Astrocyte of the spinal cord (primary cell): ENCODE results near the gene CCDC70.

ENCODE experiments used
- DNase-seq: peaks from one replicate; pipeline ENCODE4 v3.0.0; 2011; ENCODE audit warnings: low read depth, low spot score
- H3K4me3 ChIP-seq: 2 replicates; pipeline ENCODE4 v1.5.1; 2011; ENCODE audit warnings: low read depth, mild to moderate bottlenecking, low read length, moderate library complexity
- in situ Hi-C: cut with HindIII; loops from 2 replicates; pipeline ENCODE4 v1.10.0; 2017; ENCODE audit warnings: low sequenced_read_pairs
- TF ChIP-seq, protein P1 (sequence below): IDR thresholded peaks from 2 replicates; pipeline ENCODE4 v1.5.1; 2012; ENCODE audit warnings: low read depth, mild to moderate bottlenecking, low read length, inconsistent platforms

Gene CCDC70

DNA sequence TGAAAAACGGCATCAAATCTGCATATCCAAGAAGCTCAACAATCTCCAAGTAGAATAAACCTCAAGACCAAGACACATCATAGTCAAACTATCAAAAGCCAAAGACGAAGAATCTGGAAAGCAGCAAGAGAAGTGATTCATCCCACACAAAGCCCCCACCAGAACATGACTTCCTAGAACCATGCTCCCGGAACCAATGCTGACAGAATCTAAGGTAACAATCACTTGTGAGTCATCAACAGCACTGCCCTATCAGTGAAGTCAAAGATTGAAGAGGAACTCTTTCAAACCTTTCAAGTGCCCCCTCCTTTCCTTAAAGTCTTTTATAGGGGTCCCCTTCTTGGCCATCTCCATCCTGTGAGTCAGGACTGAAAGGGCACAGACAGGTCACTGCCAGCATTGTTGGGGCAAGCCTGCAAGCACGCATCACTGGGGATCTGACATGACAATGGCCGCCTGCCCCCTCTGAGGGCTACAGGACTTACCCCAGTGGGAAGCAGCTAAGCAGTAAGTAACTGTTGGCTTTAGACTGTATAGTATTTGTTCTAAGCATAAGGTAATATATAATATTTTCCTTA is at the start of gene CCDC70:
TSS of gene CCDC70 (plus strand) at position 247 of the 578 bp plus-strand sequence. CDS start 3,443 bp downstream, outside the sequence.
- peak; percentile 36 for DNase-seq
- H3K4me3 ChIP-seq: no peak within 1 kb of the TSS
- in situ Hi-C loops: no loop called here
- TF ChIP-seq, protein P1, sequence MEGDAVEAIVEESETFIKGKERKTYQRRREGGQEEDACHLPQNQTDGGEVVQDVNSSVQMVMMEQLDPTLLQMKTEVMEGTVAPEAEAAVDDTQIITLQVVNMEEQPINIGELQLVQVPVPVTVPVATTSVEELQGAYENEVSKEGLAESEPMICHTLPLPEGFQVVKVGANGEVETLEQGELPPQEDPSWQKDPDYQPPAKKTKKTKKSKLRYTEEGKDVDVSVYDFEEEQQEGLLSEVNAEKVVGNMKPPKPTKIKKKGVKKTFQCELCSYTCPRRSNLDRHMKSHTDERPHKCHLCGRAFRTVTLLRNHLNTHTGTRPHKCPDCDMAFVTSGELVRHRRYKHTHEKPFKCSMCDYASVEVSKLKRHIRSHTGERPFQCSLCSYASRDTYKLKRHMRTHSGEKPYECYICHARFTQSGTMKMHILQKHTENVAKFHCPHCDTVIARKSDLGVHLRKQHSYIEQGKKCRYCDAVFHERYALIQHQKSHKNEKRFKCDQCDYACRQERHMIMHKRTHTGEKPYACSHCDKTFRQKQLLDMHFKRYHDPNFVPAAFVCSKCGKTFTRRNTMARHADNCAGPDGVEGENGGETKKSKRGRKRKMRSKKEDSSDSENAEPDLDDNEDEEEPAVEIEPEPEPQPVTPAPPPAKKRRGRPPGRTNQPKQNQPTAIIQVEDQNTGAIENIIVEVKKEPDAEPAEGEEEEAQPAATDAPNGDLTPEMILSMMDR: no peak

DNA sequence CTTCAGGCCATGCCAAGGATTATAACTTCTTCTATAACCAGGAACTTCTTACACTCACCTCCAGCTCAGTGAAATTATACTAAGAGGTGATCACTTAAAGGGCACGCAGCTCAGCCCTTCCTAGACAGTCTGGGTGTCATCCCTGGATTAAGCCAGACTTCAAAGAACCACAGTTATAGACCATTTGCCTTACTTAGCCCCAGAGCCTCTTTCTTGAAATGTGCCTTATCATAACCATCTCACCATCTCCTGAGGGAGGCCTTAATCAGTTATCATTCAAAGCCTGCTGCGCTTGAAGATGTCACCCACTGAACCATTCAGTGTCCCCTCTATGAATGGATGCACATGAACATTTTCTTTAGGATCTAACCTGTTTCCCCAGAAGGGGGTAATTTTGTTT is 47.7 kb upstream of the CCDC70 start:
- in situ Hi-C loops: no loop called here
- no peak overlapping the region for H3K4me3 ChIP-seq
- no peak for DNase-seq
- TF ChIP-seq, protein P1: no peak

- H3K4me3 ChIP-seq: no peak overlapping the region
- in situ Hi-C loops: no loop called here
- TF ChIP-seq, protein P1: peak; percentile 87
- peak; percentile 43 for DNase-seq
Observed at GRCh38 chr13:51814825-51815650, 46.7 kb upstream of the CCDC70 start.

GRCh38 chr13:51815848-51816247 is 45.9 kb upstream of the CCDC70 start:
- in situ Hi-C loops: no loop called here
- no peak for DNase-seq
- TF ChIP-seq, protein P1: no peak
- H3K4me3 ChIP-seq: no peak overlapping the region

- in situ Hi-C loops: no loop called here
- TF ChIP-seq, protein P1: no peak
- no peak for DNase-seq
- H3K4me3 ChIP-seq: no peak overlapping the region
Observed at GRCh38 chr13:51816604-51817249, 45.0 kb upstream of the CCDC70 start.

- in situ Hi-C loops: no loop called here
- TF ChIP-seq, protein P1: no peak
- no peak overlapping the region for H3K4me3 ChIP-seq
- no peak for DNase-seq
Observed at GRCh38 chr13:51817717-51818116, 44.1 kb upstream of the CCDC70 start.
